T-cell (primary cell): ENCODE results near the gene SGSM1. TPM values are rescaled to one million over a fixed set of nuclear protein-coding genes. Genes with fewer than 3 reads are reported as not detected.

Source experiments
- ATAC-seq, 4 experiments: fragments of 200-7000 bp in 3 of 4; fragments of 150-1000 bp in 1 of 4; cut with Tn5 transposase; replicated peaks in 1 of 4; 1 replicate in 3 of 4; 2 replicates in 1 of 4; pipeline ENCODE4 v1.10.0; 2021; ENCODE audit warnings: moderate library complexity in 3 of 4, mild to moderate bottlenecking in 2 of 4, moderate number of reproducible peaks in 1 of 4
- CTCF ChIA-PET, 2 donors: fragments of 300-600 bp; sonication (Branson Sonifier 250); formaldehyde crosslinking; loops; one replicate each; lab custom pipeline; 2022; ENCODE audit warnings: antibody characterized with exemption in 2 of 2; lab: Charles Lee
- POLR2A ChIA-PET, 2 donors: fragments of 300-600 bp; sonication (Branson Sonifier 250); formaldehyde crosslinking; loops; one replicate each; lab custom pipeline; 2022; ENCODE audit warnings: antibody characterized with exemption in 2 of 2; lab: Charles Lee
- DNase-seq, 35 experiments: peaks; one replicate each; pipeline versions ENCODE4 v3.0.0 to v3.0.0-alpha.2; 2013 to 2023
- H3K27ac ChIP-seq: one replicate; pipeline ENCODE4 v1.5.1; 2013; ENCODE audit warnings: low read length
- H3K27me3 ChIP-seq, 2 experiments: replicated peaks in 1 of 2; 1 replicate in 1 of 2; 2 replicates in 1 of 2; pipeline versions ENCODE4 v1.6.1 to v1.7.0; 2013; ENCODE audit warnings: low read length in 1 of 2, mixed read lengths in 1 of 2; ENCODE audit not compliant: control insufficient read depth in 2 of 2, insufficient read depth in 2 of 2; ENCODE audit errors: extremely low read depth in 1 of 2
- H3K36me3 ChIP-seq, 2 donors: 1 replicate in 1 of 2; 2 replicates in 1 of 2; pipeline versions ENCODE4 v1.6.1 to v1.7.0; 2013; ENCODE audit warnings: low read length in 1 of 2; ENCODE audit not compliant: control insufficient read depth in 2 of 2, insufficient read depth in 1 of 2; ENCODE audit errors: extremely low read depth in 1 of 2
- H3K4me1 ChIP-seq, 2 experiments: 1 replicate in 1 of 2; 2 replicates in 1 of 2; pipeline versions ENCODE4 v1.6.1 to v1.7.0; 2013; ENCODE audit warnings: low read length in 2 of 2, mixed read lengths in 1 of 2; ENCODE audit not compliant: insufficient read depth in 2 of 2, control insufficient read depth in 1 of 2; ENCODE audit errors: extremely low read depth in 1 of 2
- H3K4me3 ChIP-seq, 2 donors: 1 replicate in 1 of 2; 2 replicates in 1 of 2; pipeline versions ENCODE4 v1.5.1 to v1.7.0; 2013; ENCODE audit warnings: mild to moderate bottlenecking in 2 of 2, low read length in 1 of 2, moderate library complexity in 1 of 2; ENCODE audit not compliant: control insufficient read depth in 1 of 2; ENCODE audit errors: extremely low read depth in 1 of 2
- H3K9me3 ChIP-seq: 2 replicates; pipeline ENCODE4 v1.7.0; 2013
- H3K27ac Mint-ChIP-seq, 2 donors: one replicate each; pipeline ENCODE4 v1.8.0; 2020 to 2021; ENCODE audit warnings: mild to moderate bottlenecking in 2 of 2, mixed read lengths in 2 of 2
- H3K27me3 Mint-ChIP-seq, 2 donors: one replicate each; pipeline ENCODE4 v1.8.0; 2021 to 2022; ENCODE audit warnings: mixed read lengths in 2 of 2
- H3K36me3 Mint-ChIP-seq: one replicate; pipeline ENCODE4 v1.8.0; 2021; ENCODE audit warnings: mixed read lengths
- H3K4me1 Mint-ChIP-seq, 3 donors: one replicate each; pipeline ENCODE4 v1.8.0; 2020 to 2022; ENCODE audit warnings: mixed read lengths in 3 of 3, mild to moderate bottlenecking in 1 of 3
- H3K4me3 Mint-ChIP-seq, 3 donors: one replicate each; pipeline ENCODE4 v1.8.0; 2020 to 2022; ENCODE audit warnings: mild to moderate bottlenecking in 3 of 3, mixed read lengths in 3 of 3, moderate library complexity in 3 of 3
- H3K9me3 Mint-ChIP-seq, 3 donors: one replicate each; pipeline ENCODE4 v1.8.0; 2020 to 2022; ENCODE audit warnings: mixed read lengths in 3 of 3
- WGBS: methylation state at CpG from one replicate; pipeline ENCODE4 v1.1.5; 2013; ENCODE audit warnings: missing lambda C conversion rate; ENCODE audit not compliant: insufficient coverage; 5-methylcytosine and 5-hydroxymethylcytosine counted together
- total RNA-seq, 35 experiments: library from RNA in 6 of 35; stranded (reverse) in 6 of 35; fragments of 120-200 nt in 1 of 35; gene quantifications; one replicate each; pipeline versions ENCODE4 v1.2.1 to v1.2.4 and lab custom pipeline; 2013 to 2026

SGSM1 gene
- total RNA-seq, 5 donors from 2014 or later (not counting 1 experiment from before 2014, with no cell fraction given), result 0.82 to 2.1 (median 1.7) TPM

- CTCF ChIA-PET, result interaction anchor here (0.7 to 0.8 kb wide), 2 partner anchors 25 to 44 kb away, joined by 3 read pairs; no protein-coding TSS in a partner anchor
- H3K36me3 Mint-ChIP-seq, result no peaks in the 10 kb centered on the region
- ATAC-seq (no peak), DNase-seq (peak in 30 of 35 experiments; percentile 3 to 76 (median 40))
- POLR2A ChIA-PET, result no interaction called here
- no peak overlapping the region for H3K4me3 Mint-ChIP-seq
- no peak overlapping the region for H3K27ac Mint-ChIP-seq
- peaks cover 0 to 12% of the 10 kb centered on the region in 2 experiments for H3K27me3 ChIP-seq
- no peaks in the 10 kb centered on the region for H3K9me3 Mint-ChIP-seq
- no peak overlapping the region for H3K27ac ChIP-seq
- no peaks in the 10 kb centered on the region for H3K36me3 ChIP-seq
- peaks cover 7 to 24% (median 8%) of the 10 kb centered on the region in 3 donors for H3K4me1 Mint-ChIP-seq
- no peak overlapping the region for H3K4me3 ChIP-seq
- 100% methylated on average over 1 of the region's 3 CpGs for WGBS
- no peaks in the 10 kb centered on the region for H3K9me3 ChIP-seq
- no peaks in the 10 kb centered on the region for H3K27me3 Mint-ChIP-seq
- peaks cover 0 to 22% of the 10 kb centered on the region in 2 experiments for H3K4me1 ChIP-seq
These were observed 2.9 kb upstream of the SGSM1 start for GRCh38 chr22:24803064-24803542.

DNA sequence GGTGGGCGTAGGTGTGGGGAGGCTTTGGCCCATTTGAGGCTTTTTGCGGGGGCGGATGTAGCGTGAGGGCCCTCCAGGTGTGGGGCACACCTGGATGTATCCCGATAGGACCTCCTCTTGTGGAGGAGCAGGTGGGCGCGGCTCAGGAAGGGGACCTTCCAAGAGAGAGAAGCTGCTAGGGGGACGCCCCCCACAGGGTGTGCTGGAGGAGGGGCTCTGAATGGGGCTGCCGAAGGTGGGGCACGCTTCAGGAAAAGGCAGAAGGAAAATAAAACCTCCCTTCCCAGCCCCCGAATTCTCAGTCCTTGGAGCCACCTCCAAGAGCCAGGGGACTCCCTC lies 621 bp downstream of the SGSM1 start:
- Histone ChIP-seq H3K27me3 (peaks cover 0 to 12% of the 10 kb centered on the region in 2 experiments), H3K27ac (peak overlapping the region; percentile 19), H3K4me3 (peak overlapping the region in 1 of 2 donors; percentile 64), H3K36me3 (no peaks in the 10 kb centered on the region), H3K9me3 (no peaks in the 10 kb centered on the region), H3K4me1 (peaks cover 0 to 22% of the 10 kb centered on the region in 2 experiments)
- no peaks in the 10 kb centered on the region for H3K9me3 Mint-ChIP-seq
- H3K36me3 Mint-ChIP-seq, result no peaks in the 10 kb centered on the region
- 43% methylated on average over 7 of the region's 11 CpGs for WGBS
- H3K4me3 Mint-ChIP-seq, result peak overlapping the region; percentile 72 to 78 (median 76)
- ChIA-PET CTCF (interaction anchor here in 1 of 2 donors (0.6 kb wide), 1 partner anchor 1091 kb away, joined by 3 read pairs; no protein-coding TSS in a partner anchor), POLR2A (interaction anchor here in 1 of 2 donors (0.6 kb wide), 1 partner anchor 16 kb away, joined by 4 read pairs; no protein-coding TSS in a partner anchor)
- no peaks in the 10 kb centered on the region for H3K27me3 Mint-ChIP-seq
- ATAC-seq (no peak), DNase-seq (peak in 2 of 35 experiments; percentile 5 to 11)
- peak overlapping the region in 1 of 2 donors; percentile 13 for H3K27ac Mint-ChIP-seq
- peaks cover 13 to 36% (median 18%) of the 10 kb centered on the region in 3 donors for H3K4me1 Mint-ChIP-seq

DNA sequence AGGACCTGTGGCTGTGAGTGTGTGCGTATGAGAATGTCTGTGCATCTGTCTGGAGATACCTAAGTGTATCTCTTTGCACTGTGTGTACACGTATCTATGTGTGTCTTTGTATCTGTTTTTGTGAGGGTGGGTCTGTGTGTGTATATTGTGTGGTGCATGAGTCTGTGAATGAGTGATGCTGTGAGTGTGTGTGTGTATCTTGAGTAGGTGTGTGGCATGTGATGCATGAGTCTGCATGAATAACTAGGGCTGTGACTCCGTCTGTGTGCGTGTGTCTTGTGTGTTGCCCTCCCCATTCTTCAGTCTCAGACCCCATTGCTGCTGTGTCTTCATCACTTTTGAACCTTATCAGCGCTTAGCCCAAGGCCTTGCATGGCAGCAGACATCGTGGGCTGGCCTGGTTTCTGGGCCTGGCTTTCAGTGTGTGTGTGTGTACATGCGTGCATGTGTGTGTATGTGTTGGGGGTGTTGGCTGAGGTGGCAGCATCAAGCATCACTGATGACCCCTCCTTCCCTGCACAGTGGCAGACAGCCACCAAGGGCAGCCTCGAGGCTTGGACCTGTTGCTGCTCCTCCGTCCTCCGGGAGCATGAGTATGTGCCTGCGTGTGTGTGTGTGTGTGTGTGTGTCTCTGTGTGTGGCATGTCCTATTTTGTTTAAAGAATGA lies 1.4 kb downstream of the SGSM1 start:
- H3K4me1 ChIP-seq, result peaks cover 0 to 22% of the 10 kb centered on the region in 2 experiments
- POLR2A ChIA-PET, result no interaction called here
- no peaks in the 10 kb centered on the region for H3K36me3 ChIP-seq
- H3K27ac ChIP-seq, result no peak overlapping the region
- no peak overlapping the region for H3K4me3 ChIP-seq
- Mint-ChIP-seq H3K27me3 (no peaks in the 10 kb centered on the region), H3K27ac (peak overlapping the region; percentile 1 to 12), H3K4me1 (peaks cover 9 to 31% (median 13%) of the 10 kb centered on the region in 3 donors), H3K4me3 (peak overlapping the region; percentile 13 to 54 (median 43)), H3K36me3 (no peaks in the 10 kb centered on the region), H3K9me3 (no peaks in the 10 kb centered on the region)
- CTCF ChIA-PET, result interaction anchor here in 1 of 2 donors (1.4 kb wide), 1 partner anchor 39 kb away, joined by 5 read pairs; no protein-coding TSS in a partner anchor
- ATAC-seq (no peak), DNase-seq (peak in 3 of 35 experiments; percentile 4 to 18 (median 5))
- WGBS, result 91% methylated on average over 7 of the region's 11 CpGs
- no peaks in the 10 kb centered on the region for H3K9me3 ChIP-seq
- H3K27me3 ChIP-seq, result peaks cover 0 to 12% of the 10 kb centered on the region in 2 experiments

- 86% methylated on average over 2 of the region's 2 CpGs for WGBS
- no peak for ATAC-seq
- no peaks in the 10 kb centered on the region for H3K9me3 ChIP-seq
- POLR2A ChIA-PET, result no interaction called here
- no peak for DNase-seq
- H3K4me1 ChIP-seq, result peaks cover 0 to 22% of the 10 kb centered on the region in 2 experiments
- no peak overlapping the region for H3K4me3 Mint-ChIP-seq
- H3K36me3 Mint-ChIP-seq, result peaks cover 3% of the 10 kb centered on the region
- peaks cover 0 to 9% of the 10 kb centered on the region in 2 experiments for H3K27me3 ChIP-seq
- CTCF ChIA-PET, result interaction anchor here in 1 of 2 donors (0.5 to 1.4 kb wide), 2 partner anchors 37 to 253 kb away, joined by 5 to 7 read pairs; no protein-coding TSS in a partner anchor
- no peak overlapping the region for H3K27ac ChIP-seq
- H3K36me3 ChIP-seq, result no peaks in the 10 kb centered on the region
- H3K4me1 Mint-ChIP-seq, result peaks cover 9 to 34% (median 21%) of the 10 kb centered on the region in 3 donors
- H3K27ac Mint-ChIP-seq, result peak overlapping the region in 1 of 2 donors; percentile 50
- no peaks in the 10 kb centered on the region for H3K27me3 Mint-ChIP-seq
- H3K4me3 ChIP-seq, result no peak overlapping the region
- peaks cover 0 to 2% (median 0%) of the 10 kb centered on the region in 3 donors for H3K9me3 Mint-ChIP-seq
These were observed 3.3 kb downstream of the SGSM1 start for GRCh38 chr22:24809331-24809730.

DNA sequence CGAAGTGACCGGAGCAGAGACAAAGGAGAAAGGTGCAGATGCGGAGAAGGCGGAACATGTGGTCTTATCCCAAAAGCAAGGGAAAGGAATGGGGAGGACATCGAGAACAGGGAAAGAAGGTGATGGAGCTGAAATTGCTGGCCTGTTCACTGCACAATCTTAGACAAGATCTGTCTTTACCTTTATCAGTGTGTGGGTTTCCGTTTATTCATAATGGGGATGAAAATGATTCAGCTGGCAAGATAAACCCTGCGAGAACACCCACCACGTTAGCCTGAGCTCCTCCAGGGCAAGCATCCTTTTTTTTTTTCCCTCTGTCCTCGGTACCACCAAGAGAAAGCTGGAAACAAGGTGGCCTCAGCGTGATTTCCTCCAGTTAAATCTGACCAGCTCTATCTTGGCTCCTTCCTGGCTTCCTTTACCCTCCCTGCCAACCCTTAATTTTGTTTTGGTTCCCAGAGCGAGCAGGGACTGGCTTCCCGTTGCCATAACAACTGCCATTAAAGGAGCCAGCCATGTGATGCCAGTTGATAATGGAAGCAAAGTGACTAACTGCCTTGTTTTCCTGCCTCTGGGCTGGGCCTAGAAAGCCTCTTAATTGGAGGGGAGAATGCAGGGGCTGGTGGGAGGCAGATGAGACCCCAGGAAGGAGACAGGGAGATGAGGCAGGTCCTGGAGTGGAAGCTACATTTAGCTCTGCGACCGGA lies 4.2 kb downstream of the SGSM1 start:
- Mint-ChIP-seq H3K36me3 (peaks cover 11% of the 10 kb centered on the region), H3K27me3 (no peaks in the 10 kb centered on the region), H3K9me3 (peaks cover 0 to 9% (median 4%) of the 10 kb centered on the region in 3 donors), H3K27ac (peak overlapping the region; percentile 16 to 34), H3K4me1 (peaks cover 9 to 28% (median 21%) of the 10 kb centered on the region in 3 donors), H3K4me3 (no peak overlapping the region)
- Histone ChIP-seq H3K27ac (no peak overlapping the region), H3K4me3 (no peak overlapping the region), H3K4me1 (peaks cover 0 to 22% of the 10 kb centered on the region in 2 experiments), H3K27me3 (peaks cover 0 to 5% of the 10 kb centered on the region in 2 experiments), H3K36me3 (no peaks in the 10 kb centered on the region), H3K9me3 (no peaks in the 10 kb centered on the region)
- DNase-seq, result no peak
- POLR2A ChIA-PET, result no interaction called here
- 74% methylated on average over 10 of the region's 14 CpGs for WGBS
- no peak for ATAC-seq
- CTCF ChIA-PET, result interaction anchor here in 1 of 2 donors (0.5 kb wide), 1 partner anchor 252 kb away, joined by 7 read pairs; no protein-coding TSS in a partner anchor
